ENCODE measurements around the gene CACNA1H. TPM values are rescaled to one million over a fixed set of nuclear protein-coding genes. Genes with fewer than 3 reads are reported as not detected.

The CACNA1H gene
- total RNA-seq: 0.09 TPM in 2 replicates

GRCh38 chr16:1152651-1153259, at the start of gene CACNA1H:
TSS of gene CACNA1H (plus strand) at chr16:1153106. CDS start at chr16:1153738, 632 bp downstream.
- H3K4me3 Mint-ChIP-seq (ENCODE audit: low read depth): no peak within 1 kb of the TSS
- intact Hi-C loops (cut with micrococcal nuclease): no loop called here

GRCh38 chr16:1103636-1103980, 49.3 kb upstream of the CACNA1H start:
- intact Hi-C loops (cut with micrococcal nuclease): no loop called here
- H3K27me3 Mint-ChIP-seq (ENCODE audit: low read depth): peaks cover 2% of the 10 kb centered on the region
- H3K27ac Mint-ChIP-seq: no peak overlapping the region
- H3K9me3 Mint-ChIP-seq: no peaks in the 10 kb centered on the region
- no peak for DNase-seq (ENCODE audit: low spot score)
- H3K36me3 Mint-ChIP-seq (ENCODE audit: low read depth): no peaks in the 10 kb centered on the region
- H3K4me1 Mint-ChIP-seq (ENCODE audit: low read depth): no peaks in the 10 kb centered on the region
- no peak overlapping the region for H3K4me3 Mint-ChIP-seq (ENCODE audit: low read depth)

More at GRCh38 chr16:1152651-1153259, at the start of gene CACNA1H:
- H3K27ac Mint-ChIP-seq: no peak within 1 kb of the TSS
- peak; percentile 16 for DNase-seq (ENCODE audit: low spot score)
- H3K36me3 Mint-ChIP-seq (ENCODE audit: low read depth): no peaks in the 10 kb centered on the region
- no peaks in the 10 kb centered on the region for H3K9me3 Mint-ChIP-seq
- no peaks in the 10 kb centered on the region for H3K4me1 Mint-ChIP-seq (ENCODE audit: low read depth)
- peaks cover 13% of the 10 kb centered on the region for H3K27me3 Mint-ChIP-seq (ENCODE audit: low read depth)

- no peak for DNase-seq (ENCODE audit: low spot score)
- intact Hi-C loops (cut with micrococcal nuclease): no loop called here
- Mint-ChIP-seq H3K36me3 (ENCODE audit: low read depth) (no peaks in the 10 kb centered on the region), H3K9me3 (no peaks in the 10 kb centered on the region), H3K27me3 (ENCODE audit: low read depth) (peaks cover 2% of the 10 kb centered on the region), H3K27ac (no peak overlapping the region), H3K4me1 (ENCODE audit: low read depth) (no peaks in the 10 kb centered on the region), H3K4me3 (ENCODE audit: low read depth) (no peak overlapping the region)
Measured at GRCh38 chr16:1105888-1106620, 46.9 kb upstream of the CACNA1H start.

GRCh38 chr16:1106659-1107058, 46.2 kb upstream of the CACNA1H start:
- intact Hi-C loops (cut with micrococcal nuclease): no loop called here
- Mint-ChIP-seq H3K4me1 (ENCODE audit: low read depth) (no peaks in the 10 kb centered on the region), H3K4me3 (ENCODE audit: low read depth) (no peak overlapping the region), H3K27ac (no peak overlapping the region), H3K36me3 (ENCODE audit: low read depth) (no peaks in the 10 kb centered on the region), H3K9me3 (no peaks in the 10 kb centered on the region), H3K27me3 (ENCODE audit: low read depth) (peaks cover 2% of the 10 kb centered on the region)
- no peak for DNase-seq (ENCODE audit: low spot score)

GRCh38 chr16:1107141-1107540, 45.8 kb upstream of the CACNA1H start:
- no peak for DNase-seq (ENCODE audit: low spot score)
- H3K27ac Mint-ChIP-seq: no peak overlapping the region
- H3K9me3 Mint-ChIP-seq: no peaks in the 10 kb centered on the region
- no peaks in the 10 kb centered on the region for H3K4me1 Mint-ChIP-seq (ENCODE audit: low read depth)
- intact Hi-C loops (cut with micrococcal nuclease): no loop called here
- peaks cover 2% of the 10 kb centered on the region for H3K27me3 Mint-ChIP-seq (ENCODE audit: low read depth)
- no peaks in the 10 kb centered on the region for H3K36me3 Mint-ChIP-seq (ENCODE audit: low read depth)
- H3K4me3 Mint-ChIP-seq (ENCODE audit: low read depth): no peak overlapping the region

GRCh38 chr16:1107731-1108130, 45.2 kb upstream of the CACNA1H start:
- Mint-ChIP-seq H3K9me3 (no peaks in the 10 kb centered on the region), H3K27ac (no peak overlapping the region), H3K4me1 (ENCODE audit: low read depth) (no peaks in the 10 kb centered on the region), H3K36me3 (ENCODE audit: low read depth) (no peaks in the 10 kb centered on the region), H3K4me3 (ENCODE audit: low read depth) (no peak overlapping the region), H3K27me3 (ENCODE audit: low read depth) (peaks cover 2% of the 10 kb centered on the region)
- DNase-seq (ENCODE audit: low spot score): no peak
- intact Hi-C loops (cut with micrococcal nuclease): no loop called here

GRCh38 chr16:1108299-1109252, 44.3 kb upstream of the CACNA1H start:
- Mint-ChIP-seq H3K9me3 (no peaks in the 10 kb centered on the region), H3K4me3 (ENCODE audit: low read depth) (no peak overlapping the region), H3K4me1 (ENCODE audit: low read depth) (no peaks in the 10 kb centered on the region), H3K36me3 (ENCODE audit: low read depth) (no peaks in the 10 kb centered on the region), H3K27ac (no peak overlapping the region), H3K27me3 (ENCODE audit: low read depth) (peaks cover 2% of the 10 kb centered on the region)
- intact Hi-C loops (cut with micrococcal nuclease): no loop called here
- no peak for DNase-seq (ENCODE audit: low spot score)

- Mint-ChIP-seq H3K27me3 (ENCODE audit: low read depth) (no peaks in the 10 kb centered on the region), H3K27ac (no peak overlapping the region), H3K4me3 (ENCODE audit: low read depth) (no peak overlapping the region), H3K4me1 (ENCODE audit: low read depth) (no peaks in the 10 kb centered on the region), H3K9me3 (no peaks in the 10 kb centered on the region), H3K36me3 (ENCODE audit: low read depth) (no peaks in the 10 kb centered on the region)
- intact Hi-C loops (cut with micrococcal nuclease): no loop called here
- DNase-seq (ENCODE audit: low spot score): no peak
Measured at GRCh38 chr16:1109648-1110047, 43.3 kb upstream of the CACNA1H start.

- intact Hi-C loops (cut with micrococcal nuclease): no loop called here
- Mint-ChIP-seq H3K4me3 (ENCODE audit: low read depth) (no peak overlapping the region), H3K9me3 (no peaks in the 10 kb centered on the region), H3K4me1 (ENCODE audit: low read depth) (no peaks in the 10 kb centered on the region), H3K36me3 (ENCODE audit: low read depth) (no peaks in the 10 kb centered on the region), H3K27ac (no peak overlapping the region), H3K27me3 (ENCODE audit: low read depth) (no peaks in the 10 kb centered on the region)
- DNase-seq (ENCODE audit: low spot score): no peak
Measured at GRCh38 chr16:1112506-1113184, 40.3 kb upstream of the CACNA1H start.

GRCh38 chr16:1113489-1113888, 39.4 kb upstream of the CACNA1H start:
- intact Hi-C loops (cut with micrococcal nuclease): no loop called here
- Mint-ChIP-seq H3K9me3 (no peaks in the 10 kb centered on the region), H3K4me1 (ENCODE audit: low read depth) (no peaks in the 10 kb centered on the region), H3K36me3 (ENCODE audit: low read depth) (no peaks in the 10 kb centered on the region), H3K27ac (no peak overlapping the region), H3K4me3 (ENCODE audit: low read depth) (no peak overlapping the region), H3K27me3 (ENCODE audit: low read depth) (no peaks in the 10 kb centered on the region)
- no peak for DNase-seq (ENCODE audit: low spot score)

GRCh38 chr16:1113889-1114526, 38.9 kb upstream of the CACNA1H start:
- no peaks in the 10 kb centered on the region for H3K4me1 Mint-ChIP-seq (ENCODE audit: low read depth)
- H3K27ac Mint-ChIP-seq: no peak overlapping the region
- H3K36me3 Mint-ChIP-seq (ENCODE audit: low read depth): no peaks in the 10 kb centered on the region
- DNase-seq (ENCODE audit: low spot score): no peak
- H3K9me3 Mint-ChIP-seq: no peaks in the 10 kb centered on the region
- no peaks in the 10 kb centered on the region for H3K27me3 Mint-ChIP-seq (ENCODE audit: low read depth)
- intact Hi-C loops (cut with micrococcal nuclease): no loop called here
- no peak overlapping the region for H3K4me3 Mint-ChIP-seq (ENCODE audit: low read depth)

GRCh38 chr16:1116693-1117077, 36.2 kb upstream of the CACNA1H start:
- H3K4me1 Mint-ChIP-seq (ENCODE audit: low read depth): no peaks in the 10 kb centered on the region
- no peak overlapping the region for H3K4me3 Mint-ChIP-seq (ENCODE audit: low read depth)
- H3K9me3 Mint-ChIP-seq: no peaks in the 10 kb centered on the region
- intact Hi-C loops (cut with micrococcal nuclease): no loop called here
- no peak for DNase-seq (ENCODE audit: low spot score)
- H3K27ac Mint-ChIP-seq: no peak overlapping the region
- no peaks in the 10 kb centered on the region for H3K27me3 Mint-ChIP-seq (ENCODE audit: low read depth)
- H3K36me3 Mint-ChIP-seq (ENCODE audit: low read depth): no peaks in the 10 kb centered on the region
